ENCODE results near the gene NRM. TPM values are rescaled to one million over a fixed set of nuclear protein-coding genes. Genes with fewer than 3 reads are reported as not detected.
"Not testable (repeated sequence)": the region's sequence is repeated elsewhere in the genome, so short reads cannot be mapped to it uniquely, and the experiment has no call there.

NRM gene
- total RNA-seq, 1 donor from 2014 or later: 3.7 TPM

DNA sequence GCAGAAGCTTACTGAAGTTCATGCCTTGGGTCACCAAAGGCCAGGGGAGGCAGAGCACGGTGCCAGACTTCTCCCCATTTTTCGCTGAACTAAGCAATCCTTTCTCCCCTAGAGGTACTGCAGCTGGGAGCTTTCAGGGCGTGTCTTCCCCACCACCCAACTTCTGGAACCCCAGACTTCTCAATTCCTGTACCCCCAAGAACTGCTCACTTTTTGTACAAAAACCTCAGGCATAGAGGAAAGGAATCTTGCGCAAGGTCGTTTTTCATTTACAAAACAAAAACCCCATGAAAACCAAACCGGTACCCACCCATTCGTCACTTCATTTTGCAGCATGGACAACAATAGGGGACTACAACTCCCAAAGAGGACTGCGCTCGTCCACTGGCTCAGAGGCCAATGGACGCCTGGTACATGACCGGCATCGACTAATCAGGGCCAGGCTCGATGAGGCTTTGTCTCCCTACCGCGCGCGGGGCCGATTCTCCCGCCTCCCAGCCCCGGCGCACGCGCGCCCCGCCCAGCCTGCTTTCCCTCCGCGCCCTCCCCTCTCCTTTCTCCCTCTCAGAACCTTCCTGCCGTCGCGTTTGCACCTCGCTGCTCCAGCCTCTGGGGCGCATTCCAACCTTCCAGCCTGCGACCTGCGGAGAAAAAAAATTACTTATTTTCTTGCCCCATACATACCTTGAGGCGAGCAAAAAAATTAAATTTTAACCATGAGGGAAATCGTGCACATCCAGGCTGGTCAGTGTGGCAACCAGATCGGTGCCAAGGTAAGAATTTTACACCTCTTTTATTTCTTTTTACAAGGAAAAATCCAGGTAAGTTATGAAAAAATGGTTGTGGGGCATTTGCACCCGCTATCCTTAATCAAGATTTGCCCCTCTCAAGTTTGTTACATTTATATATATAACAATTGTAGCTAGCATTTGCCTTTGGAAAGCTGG lies 29.3 kb upstream of the NRM start, which contains the start of gene TUBB:
TSS of gene TUBB (plus strand) at position 562 of the 947 bp plus-strand sequence. CDS start at position 717, 155 bp downstream.
- H3K9me3 ChIP-seq (ENCODE audit: control insufficient read depth in 3 of 3, low read length in 3 of 3): no peaks in the 10 kb centered on the region
- peak within 1 kb of the TSS; percentile 76 to 98 (median 81) for H3K4me3 ChIP-seq (ENCODE audit: low read length in 3 of 3)
- peaks cover 28 to 43% (median 35%) of the 10 kb centered on the region in 3 donors for H3K4me1 ChIP-seq (ENCODE audit: control insufficient read depth in 3 of 3, insufficient read depth in 3 of 3, low read length in 3 of 3)
- peak within 1 kb of the TSS; percentile 96 for H3K27ac ChIP-seq (ENCODE audit: low read depth, low read length)
- peak within 1 kb of the TSS; percentile 91 to 93 (median 92) for H3K9ac ChIP-seq (ENCODE audit: low read depth in 1 of 3, low read length in 3 of 3)
- H3K36me3 ChIP-seq (ENCODE audit: control insufficient read depth in 3 of 3, insufficient read depth in 3 of 3, low read length in 3 of 3): peaks cover 20 to 26% (median 24%) of the 10 kb centered on the region in 3 donors
- no peaks in the 10 kb centered on the region for H3K27me3 ChIP-seq (ENCODE audit: control insufficient read depth in 3 of 3, insufficient read depth in 3 of 3, low read length in 3 of 3)

GRCh38 chr6:30719356-30719755 lies 28.6 kb upstream of the NRM start:
- peaks cover 22 to 25% (median 24%) of the 10 kb centered on the region in 3 donors for H3K36me3 ChIP-seq (ENCODE audit: control insufficient read depth in 3 of 3, insufficient read depth in 3 of 3, low read length in 3 of 3)
- H3K4me3 ChIP-seq (ENCODE audit: low read length in 3 of 3): peak overlapping the region; percentile 76 to 98 (median 78)
- H3K27ac ChIP-seq (ENCODE audit: low read depth, low read length): peak overlapping the region; percentile 96
- no peaks in the 10 kb centered on the region for H3K27me3 ChIP-seq (ENCODE audit: control insufficient read depth in 3 of 3, insufficient read depth in 3 of 3, low read length in 3 of 3)
- H3K9ac ChIP-seq (ENCODE audit: low read depth in 1 of 3, low read length in 3 of 3): peak overlapping the region; percentile 78 to 93 (median 92)
- peaks cover 26 to 37% (median 35%) of the 10 kb centered on the region in 3 donors for H3K4me1 ChIP-seq (ENCODE audit: control insufficient read depth in 3 of 3, insufficient read depth in 3 of 3, low read length in 3 of 3)
- no peaks in the 10 kb centered on the region for H3K9me3 ChIP-seq (ENCODE audit: control insufficient read depth in 3 of 3, low read length in 3 of 3)

DNA sequence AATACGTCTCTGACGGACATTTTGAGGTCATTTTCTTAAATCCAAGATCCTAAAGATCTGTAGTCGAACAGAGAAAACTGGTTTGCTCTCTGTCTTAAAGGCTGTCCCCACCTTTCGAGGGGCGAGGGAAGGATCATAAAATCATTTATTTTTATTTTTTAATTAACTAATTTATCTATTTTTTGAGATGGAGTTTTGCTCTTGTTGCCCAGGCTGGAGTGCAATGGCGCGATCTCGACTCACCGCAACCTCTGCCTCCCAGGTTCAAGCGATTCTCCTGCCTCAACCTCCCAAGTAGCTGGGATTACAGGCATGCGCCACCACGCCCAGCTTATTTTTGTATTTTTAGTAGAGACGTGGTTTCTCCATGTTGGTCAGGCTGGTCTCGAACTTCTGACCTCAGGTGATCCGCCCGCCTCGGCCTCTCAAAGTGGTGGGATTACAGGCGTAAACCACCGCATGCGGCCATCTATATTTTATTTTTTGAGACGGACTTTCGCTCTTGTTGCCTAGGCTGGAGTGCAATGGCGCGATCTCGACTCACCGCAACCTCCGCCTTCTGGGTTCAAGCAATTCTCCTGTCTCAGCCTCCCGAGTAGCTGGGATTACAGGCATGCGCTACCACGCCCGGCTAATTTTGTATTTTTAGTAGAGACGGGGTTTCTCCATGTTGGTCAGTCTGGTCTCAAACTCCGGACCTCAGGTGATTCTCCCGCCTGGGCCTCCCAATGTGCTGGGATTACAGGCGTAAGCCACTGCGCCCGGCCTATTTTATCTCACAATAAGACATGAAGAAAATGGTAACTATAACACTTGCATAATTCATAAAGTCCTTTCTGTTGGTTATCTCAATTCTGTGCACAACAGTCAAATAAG lies 27.3 kb upstream of the NRM start:
- H3K9me3 ChIP-seq (ENCODE audit: control insufficient read depth in 3 of 3, low read length in 3 of 3); H3K27me3 ChIP-seq (ENCODE audit: control insufficient read depth in 3 of 3, insufficient read depth in 3 of 3, low read length in 3 of 3): not testable (repeated sequence)
- peak overlapping the region; percentile 76 to 83 (median 77) for H3K9ac ChIP-seq (ENCODE audit: low read depth in 1 of 3, low read length in 3 of 3)
- peak overlapping the region; percentile 71 to 93 (median 87) for H3K4me3 ChIP-seq (ENCODE audit: low read length in 3 of 3)
- peaks cover 20 to 24% (median 24%) of the 10 kb centered on the region in 3 donors for H3K36me3 ChIP-seq (ENCODE audit: control insufficient read depth in 3 of 3, insufficient read depth in 3 of 3, low read length in 3 of 3)
- H3K4me1 ChIP-seq (ENCODE audit: control insufficient read depth in 3 of 3, insufficient read depth in 3 of 3, low read length in 3 of 3): peaks cover 20 to 29% (median 27%) of the 10 kb centered on the region in 3 donors
- H3K27ac ChIP-seq (ENCODE audit: low read depth, low read length): peak overlapping the region; percentile 96

GRCh38 chr6:30717129-30717844 lies 26.5 kb upstream of the NRM start, which contains the start of gene MDC1:
Gene MDC1, minus strand, starts transcription at chr6:30717281. Its CDS starts 2,106 bp downstream, at chr6:30715175.
- Histone ChIP-seq H3K9me3 (ENCODE audit: control insufficient read depth in 3 of 3, low read length in 3 of 3) (no peaks in the 10 kb centered on the region), H3K27me3 (ENCODE audit: control insufficient read depth in 3 of 3, insufficient read depth in 3 of 3, low read length in 3 of 3) (no peaks in the 10 kb centered on the region), H3K4me3 (ENCODE audit: low read length in 3 of 3) (peak within 1 kb of the TSS; percentile 88 to 93 (median 90)), H3K9ac (ENCODE audit: low read depth in 1 of 3, low read length in 3 of 3) (peak within 1 kb of the TSS; percentile 83 to 90 (median 87)), H3K36me3 (ENCODE audit: control insufficient read depth in 3 of 3, insufficient read depth in 3 of 3, low read length in 3 of 3) (peaks cover 23 to 28% (median 24%) of the 10 kb centered on the region in 3 donors), H3K27ac (ENCODE audit: low read depth, low read length) (peak within 1 kb of the TSS; percentile 96), H3K4me1 (ENCODE audit: control insufficient read depth in 3 of 3, insufficient read depth in 3 of 3, low read length in 3 of 3) (peaks cover 14 to 22% (median 19%) of the 10 kb centered on the region in 3 donors)

GRCh38 chr6:30716879-30717128 lies 26.0 kb upstream of the NRM start:
- peaks cover 9 to 18% (median 15%) of the 10 kb centered on the region in 3 donors for H3K4me1 ChIP-seq (ENCODE audit: control insufficient read depth in 3 of 3, insufficient read depth in 3 of 3, low read length in 3 of 3)
- peak overlapping the region; percentile 88 to 93 (median 90) for H3K4me3 ChIP-seq (ENCODE audit: low read length in 3 of 3)
- H3K9me3 ChIP-seq (ENCODE audit: control insufficient read depth in 3 of 3, low read length in 3 of 3): no peaks in the 10 kb centered on the region
- H3K36me3 ChIP-seq (ENCODE audit: control insufficient read depth in 3 of 3, insufficient read depth in 3 of 3, low read length in 3 of 3): peaks cover 28 to 32% (median 29%) of the 10 kb centered on the region in 3 donors
- H3K27me3 ChIP-seq (ENCODE audit: control insufficient read depth in 3 of 3, insufficient read depth in 3 of 3, low read length in 3 of 3): no peaks in the 10 kb centered on the region
- peak overlapping the region; percentile 76 to 90 (median 87) for H3K9ac ChIP-seq (ENCODE audit: low read depth in 1 of 3, low read length in 3 of 3)
- H3K27ac ChIP-seq (ENCODE audit: low read depth, low read length): peak overlapping the region; percentile 96

GRCh38 chr6:30714263-30714662 lies 23.5 kb upstream of the NRM start:
- Histone ChIP-seq H3K36me3 (ENCODE audit: control insufficient read depth in 3 of 3, insufficient read depth in 3 of 3, low read length in 3 of 3) (peaks cover 38 to 54% (median 42%) of the 10 kb centered on the region in 3 donors), H3K9ac (ENCODE audit: low read depth in 1 of 3, low read length in 3 of 3) (no peak overlapping the region), H3K27me3 (ENCODE audit: control insufficient read depth in 3 of 3, insufficient read depth in 3 of 3, low read length in 3 of 3) (no peaks in the 10 kb centered on the region), H3K9me3 (ENCODE audit: control insufficient read depth in 3 of 3, low read length in 3 of 3) (no peaks in the 10 kb centered on the region), H3K4me1 (ENCODE audit: control insufficient read depth in 3 of 3, insufficient read depth in 3 of 3, low read length in 3 of 3) (peaks cover 3 to 10% (median 7%) of the 10 kb centered on the region in 3 donors), H3K4me3 (ENCODE audit: low read length in 3 of 3) (no peak overlapping the region), H3K27ac (ENCODE audit: low read depth, low read length) (no peak overlapping the region)

DNA sequence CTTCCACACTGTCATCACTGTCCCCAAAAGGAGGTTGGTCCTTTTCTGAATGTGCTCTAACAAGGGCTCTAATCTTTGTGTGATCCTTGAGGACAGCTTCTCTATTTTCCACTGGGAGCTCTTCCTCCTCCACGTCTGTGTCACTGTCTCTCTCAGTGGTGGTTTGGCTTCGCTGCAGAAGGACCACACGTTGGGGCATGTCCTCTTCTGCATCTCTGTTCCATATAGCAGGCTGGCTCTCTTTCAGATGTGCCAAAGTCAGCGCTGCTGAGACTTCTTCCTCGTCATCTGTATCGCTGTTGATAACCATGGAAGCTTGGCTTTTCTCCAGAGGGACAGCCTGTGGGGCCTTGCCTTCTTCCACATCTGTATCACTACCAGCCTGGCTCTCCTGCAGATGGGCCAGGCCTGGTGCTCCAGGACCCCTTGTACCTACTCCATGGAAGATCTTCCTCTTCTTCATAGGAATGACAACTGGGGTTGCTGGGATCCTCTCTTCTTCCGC lies 21.7 kb upstream of the NRM start:
- Histone ChIP-seq H3K27me3 (ENCODE audit: control insufficient read depth in 3 of 3, insufficient read depth in 3 of 3, low read length in 3 of 3) (no peaks in the 10 kb centered on the region), H3K4me3 (ENCODE audit: low read length in 3 of 3) (no peak overlapping the region), H3K9ac (ENCODE audit: low read depth in 1 of 3, low read length in 3 of 3) (no peak overlapping the region), H3K9me3 (ENCODE audit: control insufficient read depth in 3 of 3, low read length in 3 of 3) (no peaks in the 10 kb centered on the region), H3K27ac (ENCODE audit: low read depth, low read length) (no peak overlapping the region), H3K4me1 (ENCODE audit: control insufficient read depth in 3 of 3, insufficient read depth in 3 of 3, low read length in 3 of 3) (peaks cover 0 to 10% (median 8%) of the 10 kb centered on the region in 3 donors), H3K36me3 (ENCODE audit: control insufficient read depth in 3 of 3, insufficient read depth in 3 of 3, low read length in 3 of 3) (peaks cover 42 to 65% (median 54%) of the 10 kb centered on the region in 3 donors)

DNA sequence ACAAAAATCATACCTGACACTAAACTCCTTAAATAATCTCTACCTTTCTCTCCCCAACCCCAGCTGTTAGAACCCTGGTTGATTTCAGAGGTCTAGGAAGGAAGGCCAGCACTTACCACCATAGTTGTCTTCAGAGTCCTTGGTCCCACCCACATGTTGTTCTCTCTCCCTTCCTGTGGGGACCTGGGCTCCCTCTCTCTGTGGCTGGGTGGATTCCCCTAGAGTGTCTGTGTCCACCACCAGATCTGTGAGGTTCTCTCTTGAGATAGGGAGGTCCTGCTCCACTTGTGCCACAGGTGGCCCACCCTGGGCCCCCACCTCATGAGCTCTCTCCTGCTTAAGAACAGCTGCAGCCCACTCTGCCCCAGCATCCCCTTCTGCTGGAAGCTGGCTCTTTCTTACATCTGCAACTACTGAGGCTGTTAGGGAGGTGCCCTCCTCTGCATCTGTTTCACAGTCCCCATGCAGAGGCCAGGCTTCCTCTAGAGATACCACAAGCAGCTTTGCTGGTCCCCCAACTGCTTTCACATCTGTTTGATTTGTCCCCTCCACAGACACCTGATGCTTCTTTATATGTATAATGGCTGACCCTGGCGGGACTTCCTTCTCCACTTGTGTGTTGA lies 21.1 kb upstream of the NRM start:
- Histone ChIP-seq H3K27ac (ENCODE audit: low read depth, low read length) (no peak overlapping the region), H3K27me3 (ENCODE audit: control insufficient read depth in 3 of 3, insufficient read depth in 3 of 3, low read length in 3 of 3) (no peaks in the 10 kb centered on the region), H3K4me3 (ENCODE audit: low read length in 3 of 3) (no peak overlapping the region), H3K9ac (ENCODE audit: low read depth in 1 of 3, low read length in 3 of 3) (no peak overlapping the region), H3K9me3 (ENCODE audit: control insufficient read depth in 3 of 3, low read length in 3 of 3) (no peaks in the 10 kb centered on the region), H3K36me3 (ENCODE audit: control insufficient read depth in 3 of 3, insufficient read depth in 3 of 3, low read length in 3 of 3) (peaks cover 49 to 70% (median 61%) of the 10 kb centered on the region in 3 donors), H3K4me1 (ENCODE audit: control insufficient read depth in 3 of 3, insufficient read depth in 3 of 3, low read length in 3 of 3) (peaks cover 0 to 12% (median 10%) of the 10 kb centered on the region in 3 donors)

Data from skeletal muscle tissue (tissue), 4 donors.